Effector CD8-positive, alpha-beta T cell (primary cell): ENCODE measurements around the gene ALS2.
"Not testable (repeated sequence)": the region's sequence is repeated elsewhere in the genome, so short reads cannot be mapped to it uniquely, and the experiment has no call there.

Source experiments
- DNase-seq: peaks from one replicate; lab custom pipeline; 2025; lab: John Stamatoyannopoulos, UW

The ALS2 gene

DNA sequence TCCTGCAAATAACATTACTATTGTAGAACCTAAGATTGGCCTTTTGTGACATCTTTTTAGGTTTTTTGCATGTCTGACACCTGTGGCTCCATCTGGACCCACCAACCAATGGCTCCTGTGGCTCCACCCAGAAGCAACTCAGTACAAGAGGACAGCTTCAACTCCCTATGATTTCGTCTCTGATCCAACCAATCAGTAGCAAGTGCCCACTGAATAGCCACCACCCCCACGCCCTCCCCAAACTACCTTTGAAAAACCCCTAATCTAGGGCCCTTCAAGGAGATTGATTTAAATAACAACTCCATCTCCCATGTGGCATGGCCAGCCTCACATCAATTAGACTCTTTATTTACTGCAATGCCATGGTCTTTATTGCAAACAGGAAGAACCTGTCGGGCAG is 105.9 kb downstream of the ALS2 start:
- DNase-seq, result no peak

DNA sequence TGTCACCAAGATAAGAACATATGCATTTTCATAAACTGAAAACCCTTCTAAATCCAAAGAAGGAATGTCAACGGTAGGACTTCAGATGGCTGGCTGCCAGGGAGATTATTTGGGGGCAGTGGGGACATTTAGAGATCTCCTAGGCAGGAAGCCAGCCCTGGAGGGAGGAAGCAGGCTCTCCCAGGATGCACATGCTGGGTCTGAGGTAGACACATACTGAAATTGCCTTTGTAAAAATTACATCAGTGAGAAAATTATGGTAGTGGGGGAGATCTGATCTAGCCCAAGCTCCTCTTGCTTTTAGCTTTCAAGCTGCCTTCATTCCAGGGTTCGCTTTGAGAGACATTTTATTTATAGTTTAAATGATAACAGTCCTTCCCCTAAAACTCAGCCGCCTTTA is 106.4 kb downstream of the ALS2 start:
- no peak for DNase-seq

DNA sequence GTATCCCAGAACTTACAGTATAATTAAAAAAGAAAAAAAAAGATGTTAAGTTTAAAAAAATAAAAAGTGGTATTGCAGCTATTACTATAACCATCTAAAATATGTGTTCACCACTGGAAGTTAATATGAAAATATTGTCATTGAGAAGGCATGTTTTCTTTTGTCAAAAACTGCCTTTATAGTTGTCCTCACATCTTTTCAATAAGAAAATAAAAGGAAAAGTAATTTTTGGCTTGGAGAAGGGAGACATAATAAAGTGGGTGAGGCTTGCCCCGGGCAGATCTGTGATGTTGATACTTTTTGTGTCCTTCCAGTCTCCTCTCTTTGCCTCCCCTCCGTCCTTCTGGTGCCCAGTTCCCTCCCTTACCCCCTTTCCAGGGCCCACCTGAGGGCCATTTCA is 107.2 kb downstream of the ALS2 start:
- DNase-seq, result no peak

DNA sequence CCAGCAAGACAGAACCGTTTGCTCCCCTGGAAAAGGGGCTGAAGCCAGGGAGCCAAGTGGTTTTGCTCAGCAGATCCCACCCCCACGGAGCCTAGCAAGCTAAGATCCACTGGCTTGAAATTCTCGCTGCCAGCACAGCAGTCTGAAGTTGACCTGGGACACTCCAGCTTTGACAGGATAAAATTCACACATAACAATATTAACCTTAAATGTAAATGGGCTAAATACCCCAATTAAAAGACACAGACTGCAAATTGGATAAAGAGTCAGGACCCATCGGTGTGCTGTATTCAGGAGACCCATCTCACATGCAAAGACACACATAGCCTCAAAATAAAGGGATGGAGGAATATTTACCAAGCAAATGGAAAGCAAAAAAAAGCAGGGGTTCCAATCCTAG is 109.5 kb downstream of the ALS2 start:
- DNase-seq, result not testable (repeated sequence)

DNA sequence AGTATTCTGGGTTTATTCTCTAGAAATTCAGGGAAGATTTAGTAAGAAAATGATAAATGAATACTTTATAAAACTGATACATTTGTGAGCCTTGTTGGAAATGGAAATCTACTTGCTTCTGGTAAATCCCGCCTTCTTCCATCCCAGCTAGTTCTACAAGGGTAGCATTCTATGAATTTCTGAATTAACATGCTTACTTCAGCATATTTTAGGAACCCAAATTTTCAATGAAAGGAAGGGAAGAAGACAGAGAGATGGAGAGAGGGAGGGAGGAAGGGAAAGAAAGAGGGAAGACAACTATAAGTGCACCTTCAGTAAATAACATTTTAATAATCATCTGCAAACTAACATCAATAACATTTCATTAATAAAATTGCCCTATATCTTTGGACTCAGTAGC is 110.9 kb downstream of the ALS2 start:
- no peak for DNase-seq

DNA sequence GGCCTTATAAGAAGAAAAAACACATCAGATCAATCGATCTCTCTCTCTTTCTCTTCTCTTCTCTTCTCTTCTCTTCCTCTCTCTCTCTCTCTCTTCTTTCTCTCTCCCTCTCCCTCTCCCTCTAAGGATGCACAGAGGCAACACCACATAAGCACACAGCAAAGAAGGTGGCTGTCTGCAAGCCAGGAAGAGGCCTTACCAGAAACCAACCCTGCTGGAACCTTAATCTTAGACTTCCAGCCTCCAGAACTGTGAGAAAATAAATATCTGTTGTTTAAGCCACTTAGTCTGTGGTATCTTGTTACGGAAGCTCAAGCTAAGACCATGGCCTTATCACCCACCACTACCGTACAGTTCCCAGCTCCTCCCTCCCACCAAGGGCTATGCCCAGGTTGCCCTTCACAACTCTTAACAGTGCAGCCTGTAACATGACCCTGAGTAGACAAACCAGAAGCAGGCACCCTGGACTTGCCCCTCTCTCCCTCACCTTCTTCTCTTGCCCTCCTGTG is 112.3 kb downstream of the ALS2 start:
- DNase-seq, result no peak

DNA sequence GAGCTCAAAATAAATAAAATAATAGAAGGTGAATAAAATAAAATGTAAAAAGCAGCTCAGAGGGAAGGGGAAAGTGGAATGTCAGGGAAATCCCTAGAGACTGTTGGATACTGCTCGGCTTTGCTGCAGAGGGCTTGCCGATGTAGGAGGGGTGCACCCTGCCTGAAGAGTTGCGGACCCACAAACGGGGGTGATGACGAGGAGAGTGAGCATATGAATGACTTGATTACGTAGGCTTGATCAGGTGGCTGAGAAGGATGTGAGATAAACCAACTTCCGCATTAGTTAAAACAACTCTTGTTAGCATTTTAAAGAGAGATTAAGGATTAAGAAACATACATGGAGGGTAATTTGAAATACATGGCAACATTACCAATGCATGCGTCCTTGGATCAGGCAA is 116.4 kb downstream of the ALS2 start:
- no peak for DNase-seq

DNA sequence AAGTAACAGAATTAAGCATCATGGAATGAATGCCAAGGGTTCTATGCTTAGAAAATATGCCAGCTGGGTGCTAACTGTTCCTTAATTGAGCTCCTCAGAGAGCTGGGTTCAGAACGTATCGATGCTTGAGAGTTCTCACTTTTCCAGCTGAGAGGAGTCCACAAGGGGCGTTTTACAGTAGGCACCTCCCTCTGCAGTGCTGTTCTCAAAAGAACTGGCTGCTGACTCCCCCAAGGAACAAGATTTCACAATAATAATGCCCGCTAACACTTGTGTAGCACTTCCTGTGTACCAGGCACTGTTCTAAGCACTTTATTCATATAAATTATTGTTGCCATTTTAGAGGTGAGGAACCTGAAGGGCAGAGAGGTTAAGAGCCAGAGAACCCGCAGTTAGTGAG is 119.4 kb downstream of the ALS2 start:
- DNase-seq, result no peak

DNA sequence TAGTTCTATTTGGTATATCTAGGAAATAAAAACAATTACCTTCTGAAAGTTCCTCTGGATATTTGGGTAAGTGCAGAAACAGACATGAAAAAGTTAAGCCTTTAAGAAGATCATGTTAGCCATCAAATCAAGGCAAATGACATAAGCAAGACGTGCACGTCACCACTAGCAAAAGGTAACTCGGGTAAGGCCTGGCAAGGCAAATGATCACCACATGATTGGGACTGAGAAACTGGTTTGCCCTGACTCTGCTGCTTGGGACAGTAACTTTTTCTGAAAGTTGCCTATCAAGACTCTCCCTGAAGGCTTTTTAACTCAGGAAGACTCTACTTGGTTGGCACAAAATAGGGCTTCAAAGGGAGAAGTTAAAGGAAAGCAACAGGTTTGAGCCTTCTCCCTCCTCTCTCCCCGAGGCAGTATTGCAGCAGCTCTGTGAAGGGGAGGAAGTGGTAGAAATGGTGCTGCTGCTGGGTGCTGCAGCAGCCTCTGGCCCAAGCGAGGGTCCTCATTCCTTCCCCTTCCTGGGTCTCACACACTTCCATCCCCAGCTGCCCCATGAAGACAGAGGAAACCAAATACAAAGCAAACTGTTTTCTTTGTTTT is 120.3 kb downstream of the ALS2 start:
- no peak for DNase-seq

DNA sequence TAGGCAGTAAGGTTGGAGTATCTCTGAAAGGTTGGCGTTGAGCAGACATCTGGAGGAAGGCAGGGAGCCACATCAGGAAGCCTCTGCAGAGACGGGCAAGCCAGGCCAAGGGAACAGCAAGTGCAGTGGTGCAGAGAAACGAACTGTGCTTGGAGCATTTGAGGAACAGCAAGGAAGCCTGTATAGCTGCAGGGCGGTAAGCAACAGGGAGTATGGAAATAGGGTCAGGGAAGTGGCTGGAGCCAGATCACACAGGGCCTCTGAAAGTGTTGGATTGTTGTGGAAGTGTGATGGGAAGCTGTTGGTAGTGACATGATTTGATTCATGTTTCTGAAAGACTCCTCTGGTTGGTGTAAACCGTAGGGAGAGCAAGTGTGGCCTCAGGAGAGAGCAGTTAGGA is 124.0 kb downstream of the ALS2 start:
- no peak for DNase-seq

DNA sequence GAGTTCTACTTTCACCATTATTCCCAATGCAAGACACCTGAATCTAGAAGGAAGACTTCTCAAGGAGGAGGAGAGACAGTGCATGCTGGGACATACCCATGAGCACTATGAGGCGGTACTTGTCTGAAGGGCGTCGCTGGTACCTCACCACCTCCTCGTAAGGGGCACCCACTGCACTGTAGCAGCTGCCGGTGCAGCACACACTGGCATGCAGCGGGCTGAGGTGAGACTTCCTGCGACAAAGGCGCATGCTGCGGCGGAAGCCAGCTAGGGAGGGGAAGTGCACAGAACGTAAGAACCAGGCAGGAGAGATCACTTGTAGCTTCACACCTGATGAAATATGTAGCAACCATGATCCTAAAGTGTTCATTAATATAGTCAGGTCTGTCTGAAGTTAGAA is 124.6 kb downstream of the ALS2 start:
- no peak for DNase-seq

DNA sequence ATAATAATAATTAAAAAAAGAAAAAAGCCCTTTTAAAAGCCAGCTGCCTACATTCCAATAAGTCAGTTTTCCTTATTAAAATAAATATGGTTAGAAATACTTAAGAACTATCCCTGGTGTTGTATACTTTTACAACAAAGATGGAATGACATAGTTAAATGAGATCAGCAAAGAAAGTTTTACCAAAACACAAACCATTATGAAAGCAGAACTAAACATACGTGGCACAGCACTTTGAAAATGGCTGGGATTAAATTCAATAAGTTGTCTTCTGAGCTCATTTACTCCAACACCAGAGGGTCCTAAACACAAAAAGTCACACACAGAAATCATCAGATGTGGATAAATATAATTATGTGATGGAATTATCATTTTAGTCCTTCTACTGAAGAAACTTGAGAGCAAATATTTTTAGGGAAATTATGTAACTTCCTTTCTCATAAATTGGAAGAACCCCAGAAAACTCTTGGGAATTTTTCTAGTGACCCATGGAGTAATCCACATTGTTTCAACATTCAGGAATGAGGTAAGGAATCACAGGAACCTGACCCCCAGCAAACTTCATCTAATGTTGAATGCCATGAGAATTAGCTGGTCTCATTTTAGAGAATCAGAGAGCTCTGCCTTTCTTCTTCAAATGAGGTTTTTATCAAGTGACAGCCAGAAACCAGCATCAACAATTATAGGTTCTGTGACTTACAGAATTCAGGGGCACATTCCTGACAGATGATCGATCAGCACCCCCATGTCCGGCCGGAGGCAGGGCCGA is 125.9 kb downstream of the ALS2 start:
- DNase-seq, result no peak

DNA sequence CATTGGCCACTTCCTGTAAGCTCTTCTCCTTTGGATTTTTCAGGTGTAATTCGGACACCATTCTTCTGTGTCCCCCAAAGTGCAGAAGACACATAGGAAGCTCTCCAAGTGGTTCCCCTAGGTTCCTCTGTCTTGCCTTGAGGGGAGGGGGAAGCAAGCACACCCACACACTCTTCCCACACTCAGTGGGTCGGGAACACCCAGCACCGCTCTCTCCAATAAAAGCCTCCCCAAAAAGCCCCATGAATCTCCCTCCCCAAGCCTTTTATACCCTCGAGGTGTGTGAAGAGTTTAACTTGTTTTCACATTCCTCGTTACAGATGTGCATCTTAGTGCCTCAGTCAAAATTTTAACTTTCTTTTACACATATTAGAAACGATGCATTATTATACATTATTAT is 127.5 kb downstream of the ALS2 start:
- DNase-seq, result no peak
